A673 (cell line): ENCODE results near the gene ALDH1B1.
A peak's percentile ranks its signal among the peaks of the same experiment; 100 is the strongest.

ENCODE experiments used
- CTCF ChIP-seq: fragments of 300-800, 200-600 bp; sonication (generic); conservative IDR thresholded peaks from 2 replicates; pipeline ENCODE4 v1.5.1; 2017; ENCODE audit warnings: low read depth, mild to moderate bottlenecking, antibody characterized with exemption, low read length, moderate library complexity, mixed read lengths
- EZH2 ChIP-seq: fragments of 200-600 bp; sonication (generic); IDR thresholded peaks from 2 replicates; pipeline ENCODE4 v1.6.1; 2017; ENCODE audit warnings: borderline replicate concordance, low read depth, mild to moderate bottlenecking, mixed read lengths, antibody characterized with exemption, low read length; ENCODE audit not compliant: poor library complexity, severe bottlenecking

- TF ChIP-seq EZH2, result no peak
- TF ChIP-seq CTCF, result peak; percentile 84
These were observed 24.8 kb downstream of the ALDH1B1 start for GRCh38 chr9:38417003-38417945.
